Parathyroid adenoma (tissue), 2 donors: ENCODE results near the gene UPK1B.

Experiments used
- H2AFZ ChIP-seq: fragments of 300-600 bp; sonication (generic); one replicate; pipeline ENCODE4 v1.7.0; 2017; ENCODE audit warnings: antibody characterized with exemption, mild to moderate bottlenecking
- H3K27ac ChIP-seq: fragments of 300-600 bp; sonication (generic); one replicate; pipeline ENCODE4 v1.7.0; 2017
- H3K27me3 ChIP-seq: fragments of 300-600 bp; sonication (generic); one replicate; pipeline ENCODE4 v1.7.0; 2017; ENCODE audit warnings: low read length; ENCODE audit not compliant: control insufficient read depth, insufficient read depth
- H3K36me3 ChIP-seq: fragments of 300-600 bp; sonication (generic); one replicate; pipeline ENCODE4 v1.7.0; 2017; ENCODE audit warnings: low read length; ENCODE audit not compliant: control insufficient read depth, insufficient read depth
- H3K4me1 ChIP-seq: fragments of 300-600 bp; sonication (generic); one replicate; pipeline ENCODE4 v1.7.0; 2017; ENCODE audit warnings: control low read depth
- H3K4me2 ChIP-seq: fragments of 300-600 bp; sonication (generic); one replicate; pipeline ENCODE4 v1.7.0; 2017; ENCODE audit warnings: low read length
- H3K4me3 ChIP-seq: fragments of 300-600 bp; sonication (generic); one replicate; pipeline ENCODE4 v1.7.0; 2017; ENCODE audit warnings: low read depth, low read length
- H3K79me2 ChIP-seq: fragments of 300-600 bp; sonication (generic); one replicate; pipeline ENCODE4 v1.7.0; 2017; ENCODE audit warnings: control low read depth
- H3K9ac ChIP-seq: fragments of 300-600 bp; sonication (generic); one replicate; pipeline ENCODE4 v1.7.0; 2017; ENCODE audit warnings: mild to moderate bottlenecking
- H3K9me3 ChIP-seq: fragments of 300-600 bp; sonication (generic); one replicate; pipeline ENCODE4 v1.7.0; 2017; ENCODE audit warnings: low read length; ENCODE audit not compliant: control insufficient read depth
- CTCF ChIP-seq: fragments of 300-600 bp; sonication (generic); IDR thresholded peaks from one replicate; pipeline ENCODE4 v1.7.0; 2017; ENCODE audit warnings: antibody characterized with exemption, mild to moderate bottlenecking
- donor health status: primary hyperparathyroidism.

The UPK1B gene

GRCh38 chr3:119220970-119221667 lies 47.7 kb downstream of the UPK1B start:
- Histone ChIP-seq H3K79me2 (peaks cover 3% of the 10 kb centered on the region), H3K4me3 (no peak overlapping the region), H3K9me3 (no peaks in the 10 kb centered on the region), H3K36me3 (no peaks in the 10 kb centered on the region), H3K27ac (no peak overlapping the region), H3K9ac (no peak overlapping the region), H3K4me1 (no peaks in the 10 kb centered on the region), H2AFZ (no peak overlapping the region), H3K27me3 (no peaks in the 10 kb centered on the region), H3K4me2 (no peak overlapping the region)
- TF ChIP-seq CTCF, result no peak

GRCh38 chr3:119221779-119222320 lies 48.5 kb downstream of the UPK1B start:
- H3K27ac ChIP-seq, result no peak overlapping the region
- H3K4me2 ChIP-seq, result no peak overlapping the region
- no peak for TF ChIP-seq CTCF
- H2AFZ ChIP-seq, result no peak overlapping the region
- peaks cover 3% of the 10 kb centered on the region for H3K79me2 ChIP-seq
- no peak overlapping the region for H3K4me3 ChIP-seq
- H3K9ac ChIP-seq, result no peak overlapping the region
- no peaks in the 10 kb centered on the region for H3K9me3 ChIP-seq
- no peaks in the 10 kb centered on the region for H3K4me1 ChIP-seq
- H3K36me3 ChIP-seq, result no peaks in the 10 kb centered on the region
- H3K27me3 ChIP-seq, result no peaks in the 10 kb centered on the region

GRCh38 chr3:119222391-119222790 lies 49.0 kb downstream of the UPK1B start:
- Histone ChIP-seq H3K4me1 (no peaks in the 10 kb centered on the region), H3K27ac (no peak overlapping the region), H3K79me2 (peaks cover 3% of the 10 kb centered on the region), H3K4me2 (no peak overlapping the region), H3K27me3 (no peaks in the 10 kb centered on the region), H2AFZ (no peak overlapping the region), H3K36me3 (no peaks in the 10 kb centered on the region), H3K4me3 (no peak overlapping the region), H3K9ac (no peak overlapping the region), H3K9me3 (no peaks in the 10 kb centered on the region)
- no peak for TF ChIP-seq CTCF

GRCh38 chr3:119223511-119223910 lies 50.1 kb downstream of the UPK1B start:
- Histone ChIP-seq H3K4me2 (no peak overlapping the region), H3K27me3 (no peaks in the 10 kb centered on the region), H2AFZ (no peak overlapping the region), H3K9ac (no peak overlapping the region), H3K4me1 (no peaks in the 10 kb centered on the region), H3K4me3 (no peak overlapping the region), H3K9me3 (no peaks in the 10 kb centered on the region), H3K79me2 (peaks cover 3% of the 10 kb centered on the region), H3K27ac (no peak overlapping the region), H3K36me3 (no peaks in the 10 kb centered on the region)
- no peak for TF ChIP-seq CTCF

- no peak overlapping the region for H3K27ac ChIP-seq
- no peak overlapping the region for H3K9ac ChIP-seq
- no peaks in the 10 kb centered on the region for H3K27me3 ChIP-seq
- peaks cover 3% of the 10 kb centered on the region for H3K79me2 ChIP-seq
- no peak overlapping the region for H3K4me2 ChIP-seq
- H2AFZ ChIP-seq, result no peak overlapping the region
- no peak for TF ChIP-seq CTCF
- no peaks in the 10 kb centered on the region for H3K36me3 ChIP-seq
- peaks cover under 1% of the 10 kb centered on the region for H3K4me1 ChIP-seq
- no peaks in the 10 kb centered on the region for H3K9me3 ChIP-seq
- H3K4me3 ChIP-seq, result no peak overlapping the region
Measured at GRCh38 chr3:119225121-119225520, 51.7 kb downstream of the UPK1B start.
